IPS-NIHi11 (cell line): ENCODE results near the gene BICRA.
"Not testable (repeated sequence)": the region's sequence is repeated elsewhere in the genome, so short reads cannot be mapped to it uniquely, and the experiment has no call there.

Experiments used
- DNase-seq: peaks from one replicate; pipeline ENCODE4 v3.0.0; 2012; ENCODE audit warnings: mixed read lengths, low spot score

Gene BICRA

DNA sequence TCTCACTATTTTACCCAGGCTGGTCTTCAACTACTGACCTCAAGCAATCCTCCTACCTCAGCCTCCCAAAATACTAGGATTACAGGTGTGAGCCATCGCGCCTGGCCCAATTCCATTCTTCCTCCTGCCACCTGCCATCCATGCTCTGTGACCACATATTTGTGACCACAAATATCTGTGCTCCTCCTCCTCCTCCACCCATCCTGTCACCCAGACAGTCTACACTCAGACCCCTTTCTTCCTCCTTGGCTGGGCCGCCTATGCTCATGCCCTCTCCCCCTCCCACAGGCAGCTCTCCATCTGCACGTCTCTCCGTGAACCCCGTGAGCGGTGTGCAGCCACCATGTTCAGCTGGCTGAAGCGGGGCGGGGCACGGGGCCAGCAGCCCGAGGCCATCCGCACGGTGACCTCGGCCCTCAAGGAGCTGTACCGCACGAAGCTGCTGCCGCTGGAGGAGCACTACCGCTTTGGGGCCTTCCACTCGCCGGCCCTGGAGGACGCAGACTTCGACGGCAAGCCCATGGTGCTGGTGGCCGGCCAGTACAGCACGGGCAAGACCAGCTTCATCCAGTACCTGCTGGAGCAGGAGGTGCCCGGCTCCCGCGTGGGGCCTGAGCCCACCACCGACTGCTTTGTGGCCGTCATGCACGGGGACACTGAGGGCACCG is 107.5 kb downstream of the BICRA start:
- DNase-seq: no peak

DNA sequence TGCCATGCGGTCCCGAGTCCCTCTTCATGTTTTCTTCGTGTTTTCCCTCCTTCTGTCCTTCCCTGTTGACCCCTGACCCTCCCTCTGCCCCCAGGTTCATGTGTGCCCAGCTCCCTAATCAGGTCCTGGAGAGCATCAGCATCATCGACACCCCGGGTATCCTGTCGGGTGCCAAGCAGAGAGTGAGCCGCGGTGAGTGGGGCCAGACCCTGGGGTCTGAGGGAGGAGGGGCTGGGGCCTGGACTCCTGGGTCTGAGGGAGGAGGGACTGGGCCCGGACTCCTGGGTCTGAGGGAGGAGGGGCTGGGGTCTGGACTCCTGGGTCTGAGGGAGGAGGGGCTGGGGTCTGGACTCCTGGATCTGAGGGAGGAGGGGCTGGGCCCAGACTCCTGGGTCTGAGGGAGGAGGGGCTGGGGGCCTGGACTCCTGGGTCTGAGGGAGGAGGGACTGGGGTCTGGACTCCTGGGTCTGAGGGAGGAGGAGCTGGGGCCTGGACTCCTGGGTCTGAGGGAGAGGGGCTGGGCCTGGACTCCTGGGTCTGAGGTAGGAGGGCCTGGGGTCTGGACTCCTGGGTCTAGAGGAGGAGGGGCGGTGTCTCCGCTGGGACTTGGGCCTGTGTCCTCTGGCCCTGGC is 109.6 kb downstream of the BICRA start:
- DNase-seq: not testable (repeated sequence)

DNA sequence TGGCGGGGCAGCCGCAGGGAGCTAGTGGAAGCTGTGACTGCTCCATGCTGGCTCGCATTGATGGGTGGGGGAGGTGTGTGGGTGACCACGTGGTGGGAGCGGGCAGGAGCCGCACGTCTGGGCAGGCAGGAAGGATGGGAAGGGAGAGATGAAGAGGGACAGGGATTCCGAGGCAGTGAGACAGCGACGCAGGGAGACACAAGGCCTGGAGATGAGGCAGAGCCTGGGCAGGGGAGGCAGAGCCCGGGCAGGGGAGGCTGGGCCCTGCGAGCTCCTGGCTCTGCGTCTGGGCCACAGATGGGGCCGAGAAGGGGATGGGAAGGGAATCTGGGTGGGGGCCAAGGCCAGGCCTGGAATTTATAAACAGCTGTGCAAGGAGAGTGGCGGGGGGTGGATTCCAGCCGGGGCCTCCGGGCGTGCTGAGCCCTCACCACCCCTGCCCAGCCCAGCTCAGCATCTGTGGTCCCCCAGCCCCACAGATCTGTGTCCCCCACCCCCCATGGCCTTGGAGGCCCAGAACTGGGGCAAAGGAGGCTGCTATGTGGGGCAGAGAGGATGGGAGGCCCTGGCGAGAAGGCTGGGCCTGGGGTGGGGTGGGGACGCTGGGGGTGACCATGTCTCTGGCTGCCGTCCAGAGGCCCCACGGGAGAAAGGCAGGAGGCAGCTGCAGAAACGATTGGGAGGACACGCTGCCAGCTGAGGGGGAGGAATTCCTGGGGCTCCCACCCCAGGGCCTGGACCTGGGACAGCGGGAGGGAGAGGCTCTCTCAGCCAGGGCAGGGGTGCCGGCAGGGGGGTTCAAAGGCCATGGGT is 110.3 kb downstream of the BICRA start:
- DNase-seq: no peak

DNA sequence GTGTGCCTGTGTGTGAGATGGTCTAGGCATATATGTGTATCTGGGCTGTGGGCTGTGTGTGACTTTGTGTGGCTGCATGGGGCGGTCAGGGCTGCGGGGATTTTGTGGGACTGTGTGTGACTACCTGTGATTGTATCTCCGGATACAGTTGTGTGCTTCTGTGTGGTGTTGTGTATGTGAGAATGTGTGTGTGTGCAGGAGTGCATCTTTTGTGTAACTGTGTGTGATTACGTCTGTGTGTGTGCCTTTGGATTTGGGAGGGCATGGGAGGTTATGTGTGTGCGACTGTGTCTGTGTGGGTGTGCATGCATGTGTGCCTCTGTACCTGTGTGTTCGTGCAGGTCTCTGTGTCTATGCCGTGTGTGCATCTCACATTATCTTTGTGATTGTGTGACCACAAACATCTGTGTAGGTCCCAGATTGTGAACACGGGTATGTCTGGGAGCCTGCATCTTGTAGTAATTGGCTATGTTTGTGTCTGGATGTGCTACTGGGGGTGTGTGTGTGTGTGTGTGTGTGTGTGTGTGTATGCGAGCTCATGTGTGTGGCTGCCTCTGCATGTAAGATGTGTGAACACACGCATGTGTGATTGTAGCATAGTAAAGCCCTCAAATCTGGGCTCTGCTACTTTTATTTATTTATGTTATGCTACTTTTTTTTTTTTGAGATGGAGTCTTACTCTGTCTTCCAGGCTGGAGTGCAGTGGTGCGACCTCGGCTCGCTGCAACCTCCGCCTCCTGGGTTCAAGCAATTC is 111.9 kb downstream of the BICRA start:
- DNase-seq: no peak

DNA sequence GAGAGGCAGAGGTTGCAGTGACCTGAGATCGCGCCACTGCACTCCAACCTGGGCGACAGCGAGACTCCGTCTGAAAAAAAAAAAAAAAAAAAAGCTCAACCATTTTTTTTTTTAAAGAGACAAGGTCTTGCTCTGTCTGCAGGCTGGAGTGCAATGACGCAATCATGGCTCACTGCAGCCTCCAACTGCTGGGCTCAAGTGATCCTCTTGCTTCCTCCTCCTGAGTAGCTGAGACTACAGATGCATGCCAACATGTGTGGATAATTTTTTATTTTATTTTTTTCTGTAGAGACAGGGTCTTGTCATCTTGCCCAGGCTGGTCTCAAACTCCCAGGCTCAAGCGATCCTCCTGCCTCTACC is 114.6 kb downstream of the BICRA start:
- DNase-seq: no peak

DNA sequence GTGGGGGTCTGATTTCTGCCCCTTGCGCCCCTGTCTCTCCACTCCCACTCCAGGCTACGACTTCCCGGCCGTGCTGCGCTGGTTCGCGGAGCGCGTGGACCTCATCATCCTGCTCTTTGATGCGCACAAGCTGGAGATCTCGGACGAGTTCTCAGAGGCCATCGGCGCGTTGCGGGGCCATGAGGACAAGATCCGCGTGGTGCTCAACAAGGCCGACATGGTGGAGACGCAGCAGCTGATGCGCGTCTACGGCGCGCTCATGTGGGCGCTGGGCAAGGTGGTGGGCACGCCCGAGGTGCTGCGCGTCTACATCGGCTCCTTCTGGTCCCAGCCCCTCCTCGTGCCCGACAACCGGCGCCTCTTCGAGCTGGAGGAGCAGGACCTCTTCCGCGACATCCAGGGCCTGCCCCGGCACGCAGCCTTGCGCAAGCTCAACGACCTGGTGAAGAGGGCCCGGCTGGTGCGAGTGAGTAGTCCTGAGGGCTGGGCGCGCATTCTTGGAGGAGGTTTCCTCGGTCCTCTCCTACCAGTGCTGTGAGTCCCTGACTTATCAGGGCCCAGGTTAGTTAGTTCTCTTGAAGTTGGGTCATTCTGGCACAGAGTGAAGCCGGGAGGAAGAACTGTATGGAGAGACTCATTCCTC is 116.9 kb downstream of the BICRA start:
- DNase-seq: no peak

DNA sequence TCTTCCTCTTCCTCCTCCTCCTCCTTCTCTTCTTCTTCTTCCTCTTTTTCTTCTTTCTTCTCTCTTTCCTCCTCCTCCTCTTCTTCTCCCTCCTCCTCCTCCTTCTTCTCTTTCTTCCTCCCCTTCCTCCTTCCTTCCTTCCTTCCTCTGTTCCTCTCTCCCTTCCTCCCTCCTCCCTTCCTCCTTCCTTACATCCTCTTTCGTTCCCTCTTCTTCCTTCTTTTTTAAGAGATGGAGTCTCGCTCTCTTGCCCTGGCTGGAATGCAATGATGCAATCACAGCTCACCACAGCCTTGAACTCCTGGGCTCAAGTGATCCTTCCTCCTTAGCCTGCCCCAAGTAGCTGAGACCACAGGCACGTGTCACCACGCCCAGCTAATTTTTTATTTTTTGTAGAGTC is 117.5 kb downstream of the BICRA start:
- no peak for DNase-seq

DNA sequence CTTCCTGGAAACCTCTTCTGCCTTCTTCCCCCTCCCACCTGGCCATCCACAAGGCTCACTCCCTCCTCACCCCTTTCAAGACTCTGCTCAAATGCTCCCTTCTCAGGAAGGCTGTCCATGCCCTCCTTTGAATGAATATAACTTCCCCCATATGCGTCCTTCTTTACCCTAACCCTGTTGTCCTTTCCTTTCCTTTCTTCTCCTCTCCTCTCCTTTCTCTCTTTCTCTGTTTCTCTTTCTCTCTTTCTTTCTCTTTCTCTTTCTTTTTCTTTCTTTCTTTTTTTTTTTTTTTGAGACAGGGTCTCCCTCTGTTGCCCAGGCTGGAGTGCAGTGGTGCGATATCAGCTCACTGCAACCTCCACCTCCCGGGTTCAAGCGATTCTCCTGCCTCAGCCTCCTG is 119.4 kb downstream of the BICRA start:
- DNase-seq: not testable (repeated sequence)

DNA sequence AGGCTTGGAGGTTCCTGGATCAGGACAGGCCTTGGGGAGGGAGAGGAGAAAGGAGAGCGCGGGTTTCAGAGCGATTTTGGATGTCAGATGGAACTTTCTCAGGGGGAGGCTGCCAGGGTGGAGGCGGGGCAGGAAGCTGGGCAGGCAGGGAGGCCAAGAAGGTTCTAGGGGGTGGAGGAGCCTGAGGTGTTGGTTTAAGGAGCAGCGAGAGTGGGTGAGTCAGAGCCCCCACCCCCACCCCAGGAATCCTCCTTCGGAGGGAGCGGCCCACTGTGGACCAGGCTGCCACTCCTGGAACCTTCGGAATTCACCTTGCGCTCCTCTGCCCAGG is 120.5 kb downstream of the BICRA start:
- DNase-seq: peak; percentile 56

DNA sequence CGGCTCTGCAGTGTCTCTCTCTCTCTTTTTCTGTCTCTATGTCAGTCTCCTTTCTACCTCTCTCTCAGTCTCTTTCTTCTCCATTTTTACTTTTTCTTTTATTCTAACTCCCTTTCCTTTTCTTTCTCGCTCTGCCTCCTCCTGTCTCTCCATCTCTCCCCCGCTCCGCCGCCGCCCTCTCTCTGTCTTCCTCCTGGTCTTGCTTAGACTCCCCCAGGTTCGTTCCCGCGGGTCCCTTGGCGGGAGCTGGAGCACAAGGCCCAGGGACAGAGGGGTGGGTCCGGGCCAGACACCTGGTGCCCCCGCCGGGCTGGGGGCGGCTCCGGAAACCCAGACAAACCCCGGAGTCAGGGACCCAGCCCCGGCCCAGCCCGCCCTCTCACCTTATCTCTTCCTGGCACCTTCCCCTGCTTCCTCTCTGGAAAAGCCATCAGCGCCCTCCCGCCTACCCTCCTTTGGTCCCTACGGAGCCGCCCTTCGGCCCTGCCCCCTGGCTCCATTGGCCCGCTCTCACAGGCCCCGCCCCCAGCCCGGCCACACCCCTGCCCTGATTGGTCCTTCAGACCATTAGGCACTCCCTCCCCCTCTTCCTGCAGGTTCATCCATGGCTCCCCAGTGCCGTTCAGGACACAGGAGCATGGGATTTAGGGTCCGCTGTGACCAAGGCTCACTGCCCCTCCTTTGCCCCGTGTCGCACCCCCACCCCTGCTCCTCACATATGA is 121.0 kb downstream of the BICRA start:
- peak; percentile 92 for DNase-seq

DNA sequence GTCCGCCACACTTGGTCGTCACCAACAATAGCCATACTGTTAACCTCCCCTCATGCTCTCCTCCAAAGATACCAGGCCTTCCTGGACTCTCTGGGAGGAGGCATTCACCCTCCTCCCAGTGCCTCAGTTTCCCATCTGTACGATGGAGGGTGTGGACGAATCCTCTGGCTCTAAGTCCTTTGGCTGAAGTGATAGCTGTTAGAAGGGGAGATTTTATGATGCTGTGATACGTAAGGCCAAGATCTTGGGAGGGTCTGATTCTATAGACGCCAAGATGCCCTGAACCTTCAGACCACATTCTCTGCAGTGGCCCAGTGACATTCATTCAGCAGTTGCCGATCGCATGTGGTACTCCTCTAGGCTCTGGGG is 121.6 kb downstream of the BICRA start:
- DNase-seq: no peak

DNA sequence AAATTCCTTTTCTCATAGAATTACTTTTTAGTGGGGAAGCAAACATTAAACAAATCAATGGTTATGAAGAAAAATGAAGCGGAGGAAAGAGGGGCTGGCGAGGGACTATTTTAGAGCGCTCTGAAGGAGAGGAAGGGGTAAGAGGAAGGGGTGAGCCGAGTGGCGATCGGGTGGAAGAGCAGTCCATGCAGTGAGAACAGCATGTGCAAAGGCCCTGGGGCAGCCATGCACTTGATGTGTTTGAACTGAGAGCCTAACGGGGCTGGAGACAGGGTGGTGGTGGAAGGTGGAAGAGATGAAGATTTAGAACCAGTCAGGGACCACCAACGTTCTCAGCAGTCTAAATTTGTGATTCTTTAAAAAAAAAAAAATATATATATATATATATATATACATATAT is 122.0 kb downstream of the BICRA start:
- DNase-seq: no peak

DNA sequence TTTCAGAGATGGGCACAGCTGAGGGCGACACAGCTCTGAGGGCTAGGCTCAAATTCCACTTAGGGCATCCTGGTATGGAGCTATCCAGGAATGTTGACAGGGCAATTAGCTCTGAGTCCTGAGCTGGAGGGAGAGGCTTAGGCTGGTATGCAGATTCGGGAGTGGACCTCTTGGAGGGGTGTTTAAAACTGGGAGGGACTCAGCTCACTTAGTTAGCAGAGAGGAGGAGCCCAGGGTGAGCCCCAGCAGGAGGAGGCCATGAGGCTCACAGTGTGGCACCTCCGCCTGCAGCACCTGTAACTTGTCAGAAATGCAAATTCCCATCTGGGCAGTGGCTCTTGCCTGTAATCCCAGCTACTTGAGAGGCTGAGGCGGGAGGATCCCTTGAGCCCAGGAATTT is 126.2 kb downstream of the BICRA start:
- DNase-seq: peak; percentile 49

DNA sequence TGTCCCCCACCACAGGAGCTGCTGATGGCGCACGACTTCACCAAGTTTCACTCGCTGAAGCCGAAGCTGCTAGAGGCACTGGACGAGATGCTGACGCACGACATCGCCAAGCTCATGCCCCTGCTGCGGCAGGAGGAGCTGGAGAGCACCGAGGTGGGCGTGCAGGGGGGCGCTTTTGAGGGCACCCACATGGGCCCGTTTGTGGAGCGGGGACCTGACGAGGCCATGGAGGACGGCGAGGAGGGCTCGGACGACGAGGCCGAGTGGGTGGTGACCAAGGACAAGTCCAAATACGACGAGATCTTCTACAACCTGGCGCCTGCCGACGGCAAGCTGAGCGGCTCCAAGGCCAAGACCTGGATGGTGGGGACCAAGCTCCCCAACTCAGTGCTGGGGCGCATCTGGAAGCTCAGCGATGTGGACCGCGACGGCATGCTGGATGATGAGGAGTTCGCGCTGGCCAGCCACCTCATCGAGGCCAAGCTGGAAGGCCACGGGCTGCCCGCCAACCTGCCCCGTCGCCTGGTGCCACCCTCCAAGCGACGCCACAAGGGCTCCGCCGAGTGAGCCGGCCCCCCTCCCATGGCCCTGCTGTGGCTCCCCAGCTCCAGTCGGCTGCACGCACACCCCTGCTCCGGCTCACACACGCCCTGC is 132.1 kb downstream of the BICRA start:
- DNase-seq: no peak

DNA sequence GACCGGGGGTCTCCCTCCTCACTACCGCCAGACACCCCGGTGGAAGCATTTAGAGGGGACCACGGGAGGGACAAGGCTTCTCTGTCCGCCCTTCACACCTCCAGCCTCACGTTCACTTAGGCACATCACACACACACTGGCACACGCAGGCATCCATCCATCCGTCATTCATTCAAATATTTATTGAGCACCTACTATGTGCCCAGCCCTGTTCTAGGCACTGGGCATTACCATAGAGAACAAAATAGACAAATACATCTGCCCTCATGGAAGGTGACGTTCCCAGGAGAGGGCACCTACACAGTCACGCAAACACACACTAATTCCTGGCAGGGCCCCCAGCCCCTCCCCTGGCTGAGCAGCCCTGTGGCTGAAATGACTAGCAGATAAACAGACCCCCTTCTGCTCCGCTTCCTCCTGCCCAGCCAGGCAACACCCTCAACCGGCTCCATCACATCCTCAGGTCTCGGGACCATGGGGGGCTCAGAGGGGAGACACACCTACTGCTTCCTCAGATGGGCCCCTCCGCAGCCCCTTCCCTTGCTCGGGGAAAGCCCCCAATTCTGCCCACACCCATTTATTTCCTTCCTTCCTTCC is 132.7 kb downstream of the BICRA start:
- no peak for DNase-seq

DNA sequence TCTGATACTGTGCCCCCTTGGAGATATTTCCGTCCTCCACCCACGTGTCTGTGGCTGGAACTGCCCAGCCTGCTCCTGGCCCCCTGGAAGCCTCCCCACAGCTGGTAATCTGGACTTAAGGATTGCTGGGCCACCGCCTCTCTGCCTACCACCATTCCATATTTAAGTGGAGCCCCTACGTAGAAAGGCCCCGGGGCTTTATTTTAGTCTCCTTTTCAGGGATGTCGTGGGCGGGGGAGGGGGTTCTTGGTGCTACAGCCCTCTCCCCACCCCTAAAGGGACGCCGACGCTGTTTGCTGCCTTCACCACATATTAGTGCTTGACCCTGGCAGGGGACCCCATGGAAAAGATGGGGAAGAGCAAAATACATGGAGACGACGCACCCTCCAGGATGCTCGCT is 133.7 kb downstream of the BICRA start:
- no peak for DNase-seq

DNA sequence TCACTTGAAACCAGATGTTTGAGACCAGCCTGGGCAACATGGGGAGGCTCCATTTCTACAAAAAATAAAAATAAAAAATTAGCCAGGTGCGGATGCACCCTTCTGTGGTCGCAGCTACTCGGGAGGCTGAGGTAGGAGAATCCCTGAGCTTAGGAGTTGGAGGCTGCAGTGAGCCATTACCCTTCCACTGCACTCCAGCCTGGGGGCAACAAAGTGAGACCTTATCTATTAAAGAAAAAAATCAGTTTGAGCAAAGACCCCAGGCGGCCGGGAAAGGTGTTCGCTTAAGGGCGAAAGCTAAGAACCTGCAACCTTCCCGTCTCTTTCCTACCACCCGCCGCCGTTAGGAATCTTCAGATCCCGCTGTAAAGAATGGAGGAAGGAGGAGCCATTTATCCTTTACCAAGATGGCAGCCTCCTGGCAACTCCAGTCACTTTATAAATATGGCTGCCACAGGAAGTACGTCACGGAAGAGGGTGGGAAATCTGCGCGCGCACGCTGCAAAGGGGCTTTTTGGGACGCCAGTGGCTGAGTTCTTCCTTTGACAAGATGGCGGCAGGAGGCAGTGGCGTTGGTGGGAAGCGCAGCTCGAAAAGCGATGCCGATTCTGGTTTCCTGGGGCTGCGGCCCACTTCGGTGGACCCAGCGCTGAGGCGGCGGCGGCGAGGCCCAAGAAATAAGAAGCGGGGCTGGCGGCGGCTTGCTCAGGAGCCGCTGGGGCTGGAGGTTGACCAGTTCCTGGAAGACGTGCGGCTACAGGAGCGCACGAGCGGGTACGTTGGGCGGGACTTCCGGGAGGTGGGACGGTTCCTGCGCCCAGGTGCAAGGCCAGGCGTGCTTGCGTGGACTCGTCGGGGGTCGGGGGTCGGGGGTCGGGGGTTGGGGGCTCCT is 136.3 kb downstream of the BICRA start, which contains the start of gene NOP53:
TSS of gene NOP53 (plus strand) at position 537 of the 892 bp plus-strand sequence. CDS start at position 551, 14 bp downstream.
- DNase-seq: peak; percentile 97

DNA sequence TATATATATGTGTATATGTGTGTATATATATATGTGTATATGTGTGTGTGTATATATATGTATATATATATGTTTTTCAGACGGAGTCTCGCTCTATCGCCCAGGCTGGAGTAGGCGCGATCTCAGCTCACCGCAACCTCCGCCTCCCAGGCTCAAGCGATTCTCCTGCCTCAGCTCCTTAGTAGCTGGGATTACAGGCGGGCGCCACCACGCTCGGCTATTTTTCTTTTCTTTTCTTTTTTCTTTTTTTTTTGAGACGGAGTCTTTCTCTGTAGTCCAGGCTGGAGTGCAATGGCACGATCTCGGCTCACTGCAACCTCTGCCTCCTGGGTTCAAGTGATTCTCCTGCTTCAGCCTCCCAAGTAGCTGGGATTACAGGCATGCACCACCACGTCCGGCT is 137.2 kb downstream of the BICRA start:
- not testable (repeated sequence) for DNase-seq

DNA sequence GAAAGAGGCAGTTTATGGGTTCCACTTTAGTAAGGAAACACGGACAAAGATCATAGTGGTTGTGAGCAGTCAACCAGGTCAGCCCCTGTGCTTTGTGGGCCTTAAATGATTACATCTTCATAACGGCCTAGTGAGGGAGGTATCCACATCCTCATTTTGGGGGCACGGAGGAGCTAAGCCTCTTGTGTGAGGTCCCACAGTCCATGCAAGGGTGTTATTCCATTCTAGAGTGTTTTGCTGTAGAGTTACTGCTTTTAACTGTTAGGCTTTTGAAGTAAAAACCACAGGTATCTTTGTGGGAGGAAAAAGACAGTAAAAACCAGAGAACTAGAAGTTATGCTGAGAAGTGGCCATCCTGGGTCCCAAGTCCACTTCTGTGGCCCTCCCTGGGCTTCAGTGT is 140.4 kb downstream of the BICRA start:
- no peak for DNase-seq
